GM18909 (cell line): Measurements from ENCODE around the gene RGS6.

Experiments used
- ATAC-seq: cut with Tn5 transposase; IDR thresholded peaks from one replicate; pipeline ENCODE4 v1.9.1; 2021; ENCODE audit warnings: mild to moderate bottlenecking; ENCODE audit not compliant: unreplicated experiment, poor library complexity

The RGS6 gene

GRCh38 chr14:72060917-72061316 is 128.7 kb downstream of the RGS6 start:
- ATAC-seq: no peak

- no peak for ATAC-seq
Measured at GRCh38 chr14:72061718-72062117, 129.5 kb downstream of the RGS6 start.

- ATAC-seq: no peak
Measured at GRCh38 chr14:72063761-72064282, 131.6 kb downstream of the RGS6 start.

- ATAC-seq: no peak
Measured at GRCh38 chr14:72064501-72064900, 132.3 kb downstream of the RGS6 start.

GRCh38 chr14:72070458-72070857 is 138.2 kb downstream of the RGS6 start:
- ATAC-seq: no peak

- ATAC-seq: no peak
Measured at GRCh38 chr14:72075649-72076334, 143.6 kb downstream of the RGS6 start.

- no peak for ATAC-seq
Measured at GRCh38 chr14:72081137-72081536, 148.9 kb downstream of the RGS6 start.

- ATAC-seq: no peak
Measured at GRCh38 chr14:72084935-72085334, 152.7 kb downstream of the RGS6 start.

- no peak for ATAC-seq
Measured at GRCh38 chr14:72089625-72090024, 157.4 kb downstream of the RGS6 start.

GRCh38 chr14:72094844-72095582 is 162.8 kb downstream of the RGS6 start:
- no peak for ATAC-seq

GRCh38 chr14:72097173-72097783 is 165.0 kb downstream of the RGS6 start:
- ATAC-seq: no peak

- no peak for ATAC-seq
Measured at GRCh38 chr14:72098210-72098609, 166.0 kb downstream of the RGS6 start.

- ATAC-seq: no peak
Measured at GRCh38 chr14:72099566-72099965, 167.3 kb downstream of the RGS6 start.

- ATAC-seq: no peak
Measured at GRCh38 chr14:72104011-72104613, 171.9 kb downstream of the RGS6 start.

GRCh38 chr14:72111911-72112310 is 179.7 kb downstream of the RGS6 start:
- no peak for ATAC-seq

- ATAC-seq: no peak
Measured at GRCh38 chr14:72118841-72119240, 186.6 kb downstream of the RGS6 start.

- ATAC-seq: no peak
Measured at GRCh38 chr14:72120315-72120714, 188.1 kb downstream of the RGS6 start.

GRCh38 chr14:72123755-72124154 is 191.5 kb downstream of the RGS6 start:
- ATAC-seq: no peak

- no peak for ATAC-seq
Measured at GRCh38 chr14:72124171-72124570, 191.9 kb downstream of the RGS6 start.

GRCh38 chr14:72126091-72126490 is 193.9 kb downstream of the RGS6 start:
- no peak for ATAC-seq

- ATAC-seq: no peak
Measured at GRCh38 chr14:72126561-72126960, 194.3 kb downstream of the RGS6 start.
